ENCODE measurements around the gene PRKAR1A.
"Not testable (repeated sequence)": the region's sequence is repeated elsewhere in the genome, so short reads cannot be mapped to it uniquely, and the experiment has no call there.

The PRKAR1A gene

DNA sequence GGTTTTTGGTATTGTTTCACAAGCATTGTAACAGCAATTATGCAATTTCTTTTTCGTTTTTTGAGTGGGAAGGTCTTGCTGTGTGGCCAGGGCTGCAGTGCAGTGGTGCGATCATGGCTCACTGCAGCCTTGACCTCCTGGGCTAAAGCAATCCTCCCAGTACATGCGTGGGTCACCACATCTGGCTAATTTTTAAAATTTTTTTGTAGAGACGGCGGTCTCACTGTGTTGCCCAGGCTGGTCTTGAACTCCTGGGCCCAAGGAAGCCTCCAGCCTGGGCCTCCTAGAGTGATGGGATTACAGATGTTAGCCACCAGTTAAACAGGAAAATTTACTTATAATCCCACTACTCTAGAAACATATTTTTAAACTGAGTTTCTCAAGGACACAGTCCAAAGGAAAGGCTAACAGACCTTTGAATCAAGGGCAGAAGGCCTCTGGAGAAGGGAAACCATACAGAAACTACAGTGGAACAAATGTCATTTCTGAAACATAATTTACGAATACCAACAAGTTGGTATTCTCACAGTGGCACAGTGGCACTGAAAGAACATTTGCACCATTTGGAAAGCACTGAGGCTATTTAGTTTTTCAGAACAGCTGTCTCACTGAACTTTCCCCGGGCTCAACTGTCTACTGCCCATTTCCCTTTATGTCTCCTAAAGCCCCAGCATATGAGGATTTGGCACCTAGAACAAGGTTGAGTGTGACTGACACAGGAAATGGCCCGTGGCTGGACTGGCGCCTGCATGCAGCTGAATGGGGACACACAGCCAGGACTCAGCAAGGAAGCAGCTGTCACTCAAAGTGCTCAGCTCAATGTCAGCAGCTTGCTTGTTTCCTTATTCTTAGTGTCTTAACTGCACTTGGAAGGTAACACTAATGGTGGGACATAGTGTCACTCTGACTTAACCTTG, 2.8 kb upstream of the PRKAR1A start:
- peak in 2 of 10 donors; percentile 30 to 85 for DNase-seq
- intact Hi-C loops (cut with DNase I): loop anchor here (5.0 to 10.0 kb wide), 2 partner anchors 52 to 725 kb away; partner anchors contain the start of gene WIPI1

DNA sequence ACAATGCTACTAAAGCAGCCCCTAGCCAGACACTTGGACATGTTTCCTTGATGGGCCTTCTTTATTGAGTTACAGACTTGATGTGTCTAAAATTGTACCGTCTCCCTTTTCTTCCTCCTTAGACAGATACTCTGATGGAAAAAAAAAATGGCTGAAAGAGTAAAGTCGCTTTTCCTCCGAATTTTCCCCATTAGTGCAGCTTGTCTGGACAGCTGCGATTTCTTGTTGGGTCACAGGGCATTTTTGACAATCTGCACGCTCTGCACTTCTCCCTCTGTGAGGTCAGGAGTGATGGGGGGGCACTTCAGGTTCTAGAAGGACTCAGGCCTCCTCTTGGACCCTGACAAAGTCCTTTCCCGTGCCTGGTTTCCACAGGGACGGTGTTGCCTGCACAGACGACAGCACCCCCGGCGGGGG, 968 bp upstream of the PRKAR1A start:
- intact Hi-C loops (cut with DNase I): loop anchor here (5.0 to 10.0 kb wide), 2 partner anchors 54 to 724 kb away; partner anchors contain the start of gene WIPI1
- peak in 1 of 10 donors; percentile 38 for DNase-seq

DNA sequence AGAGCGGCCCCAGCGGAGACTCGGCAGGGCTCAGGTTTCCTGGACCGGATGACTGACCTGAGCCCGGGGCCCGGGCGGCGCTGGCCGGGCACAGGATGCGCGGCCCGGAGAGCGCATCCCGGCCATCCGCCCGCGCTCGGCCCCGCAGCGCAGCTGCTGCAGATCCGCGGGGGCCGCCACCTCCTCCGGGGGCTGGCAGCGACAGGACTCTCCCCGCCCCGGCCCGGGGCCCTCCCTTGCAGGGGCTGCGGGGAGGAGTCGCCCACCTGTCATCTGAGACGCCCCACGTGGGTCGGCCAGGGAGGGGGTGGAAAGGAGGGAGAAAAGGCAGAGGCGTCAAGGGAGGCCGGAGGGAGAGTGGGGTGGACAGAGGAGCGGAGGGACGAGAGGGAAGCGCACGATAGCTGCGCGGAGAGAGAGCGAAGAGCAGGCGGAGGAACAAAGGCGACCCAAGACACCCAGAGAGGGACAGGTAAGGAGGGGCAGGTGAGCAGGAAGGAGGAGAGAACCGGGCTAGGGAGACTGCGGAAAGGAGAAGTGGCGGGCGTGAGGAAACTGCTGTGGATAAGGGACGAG, 471 bp upstream of the PRKAR1A start:
- intact Hi-C loops (cut with DNase I): loop anchor here (5.0 to 10.0 kb wide), 2 partner anchors 54 to 723 kb away; partner anchors contain the start of gene WIPI1

DNA sequence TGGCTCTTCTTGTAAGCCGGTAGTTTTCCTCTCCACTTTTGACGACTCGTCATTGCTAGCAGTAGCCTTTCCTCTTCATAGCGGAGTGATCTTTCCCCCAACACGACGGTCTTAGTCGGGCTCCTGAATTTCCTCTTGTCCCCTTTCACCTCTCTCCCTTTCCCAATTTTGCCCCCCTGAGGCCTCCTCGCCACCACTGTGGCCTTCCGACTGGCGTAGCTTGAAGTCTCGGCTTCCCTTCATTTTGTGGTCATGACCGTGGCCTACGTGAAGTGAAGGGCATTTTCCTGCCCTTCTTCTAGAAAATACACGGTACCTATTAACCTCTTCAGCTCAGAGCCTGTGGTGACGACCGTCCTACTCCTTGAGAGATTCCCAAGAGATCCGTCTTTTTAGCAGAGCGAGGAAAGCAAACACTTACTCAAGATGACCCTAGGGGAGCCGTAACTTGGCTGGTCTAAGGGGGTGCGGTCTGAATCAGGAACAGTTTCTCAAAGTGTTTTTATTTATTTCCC, 787 bp downstream of the PRKAR1A start:
- no peak for DNase-seq
- intact Hi-C loops (cut with DNase I): loop anchor here (5.0 to 10.0 kb wide), 2 partner anchors 56 to 722 kb away; partner anchors contain the start of gene WIPI1

More for the DNA sequence above, 471 bp upstream of the PRKAR1A start:
- peak; percentile 80 to 98 (median 85) for DNase-seq

DNA sequence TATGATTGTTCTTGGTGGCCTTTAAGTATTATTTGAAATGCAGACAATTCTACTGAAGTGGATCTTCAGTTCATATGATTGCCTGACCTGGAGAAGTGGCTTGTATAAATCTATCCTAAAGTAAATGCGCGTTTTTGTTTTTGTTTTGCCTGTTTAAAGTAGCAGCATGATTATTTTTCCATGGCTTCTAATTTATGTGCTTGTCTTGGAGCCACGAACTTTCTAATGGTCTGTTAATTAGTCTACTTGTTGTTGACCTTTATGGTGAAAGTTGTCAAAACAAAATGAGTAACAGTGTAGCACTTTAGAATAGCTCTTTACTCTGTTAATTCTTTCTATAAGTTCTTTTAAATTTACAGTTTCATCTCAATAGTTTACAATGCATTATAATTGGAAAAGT, 1.7 kb downstream of the PRKAR1A start:
- intact Hi-C loops (cut with DNase I): loop anchor here (5.0 to 10.0 kb wide), 2 partner anchors 57 to 721 kb away; partner anchors contain the start of gene WIPI1
- DNase-seq: no peak

DNA sequence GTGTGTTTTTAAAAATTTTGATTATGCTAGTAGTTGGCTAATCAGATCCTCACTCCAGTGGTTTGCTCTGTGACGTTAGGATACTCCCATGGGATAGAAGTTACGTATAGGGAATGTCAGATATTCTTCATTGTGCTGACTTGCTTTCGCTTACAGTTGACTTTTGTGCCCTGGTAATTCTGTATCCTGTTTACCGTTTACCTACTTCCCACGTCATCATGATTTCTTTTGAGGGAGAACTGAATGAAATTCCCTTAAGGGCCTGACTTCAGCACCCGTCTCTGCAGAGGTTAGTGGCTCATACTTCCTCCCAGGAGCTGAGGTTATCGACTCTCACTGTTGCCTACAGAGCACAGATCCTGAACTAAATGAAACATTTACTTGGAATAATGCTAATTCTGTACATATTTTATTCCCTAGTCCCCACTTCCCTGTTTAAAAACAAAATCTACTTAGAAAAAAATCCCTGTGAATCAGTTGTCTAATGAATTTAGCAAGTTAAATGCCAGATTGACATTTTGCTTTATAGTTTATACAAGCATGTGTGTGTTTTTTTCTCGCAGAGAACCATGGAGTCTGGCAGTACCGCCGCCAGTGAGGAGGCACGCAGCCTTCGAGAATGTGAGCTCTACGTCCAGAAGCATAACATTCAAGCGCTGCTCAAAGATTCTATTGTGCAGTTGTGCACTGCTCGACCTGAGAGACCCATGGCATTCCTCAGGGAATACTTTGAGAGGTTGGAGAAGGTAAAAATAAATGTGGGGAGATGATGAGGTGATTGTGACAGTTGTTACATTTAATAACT, 2.8 kb downstream of the PRKAR1A start:
- intact Hi-C loops (cut with DNase I): loop anchor here (5.0 to 10.0 kb wide), 2 partner anchors 58 to 720 kb away; partner anchors contain the start of gene WIPI1
- peak in 3 of 10 donors; percentile 30 to 84 (median 36) for DNase-seq

DNA sequence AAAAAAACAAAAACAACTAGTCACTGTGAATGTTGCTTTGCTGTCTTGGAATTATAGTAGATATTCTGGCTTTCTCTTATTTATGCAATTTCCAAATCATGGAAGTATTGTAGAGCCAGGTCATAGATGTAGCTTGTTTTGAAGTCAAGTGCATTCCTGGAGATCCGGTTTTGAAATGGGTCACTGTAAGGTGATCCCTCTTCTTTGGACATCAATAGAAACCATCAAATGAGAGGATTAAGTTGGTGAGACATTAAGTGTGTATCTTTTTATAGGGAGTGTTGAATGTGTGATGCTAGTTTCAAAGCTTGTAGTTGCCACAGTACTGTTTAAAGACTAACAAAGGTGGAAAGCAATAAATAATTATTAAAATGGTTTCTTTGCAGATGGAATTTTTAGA, 4.5 kb downstream of the PRKAR1A start:
- intact Hi-C loops (cut with DNase I): loop anchor here (10.0 kb wide), 1 partner anchor 718 kb away; no protein-coding TSS in a partner anchor
- DNase-seq: no peak

DNA sequence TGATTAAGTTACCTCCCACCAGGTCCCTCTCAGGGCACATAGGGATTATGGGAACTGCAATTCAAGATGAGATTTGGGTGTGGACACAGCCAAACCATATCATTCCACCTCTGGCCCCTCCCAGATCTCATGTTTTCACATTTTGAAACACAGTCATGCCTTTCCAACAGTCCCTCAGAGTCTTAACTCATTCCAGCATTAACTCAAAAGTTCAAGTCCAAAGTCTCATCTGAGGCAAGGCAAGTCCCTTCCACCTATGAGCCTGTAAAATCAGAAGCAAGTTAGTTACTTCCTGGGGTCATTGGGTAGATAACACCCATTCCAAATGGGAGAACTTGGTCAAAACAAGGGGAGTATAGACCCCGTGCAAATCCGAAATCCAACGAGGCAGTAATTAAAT, 5.4 kb downstream of the PRKAR1A start:
- DNase-seq: not testable (repeated sequence)
- intact Hi-C loops (cut with DNase I): loop anchor here (10.0 kb wide), 1 partner anchor 717 kb away; no protein-coding TSS in a partner anchor

DNA sequence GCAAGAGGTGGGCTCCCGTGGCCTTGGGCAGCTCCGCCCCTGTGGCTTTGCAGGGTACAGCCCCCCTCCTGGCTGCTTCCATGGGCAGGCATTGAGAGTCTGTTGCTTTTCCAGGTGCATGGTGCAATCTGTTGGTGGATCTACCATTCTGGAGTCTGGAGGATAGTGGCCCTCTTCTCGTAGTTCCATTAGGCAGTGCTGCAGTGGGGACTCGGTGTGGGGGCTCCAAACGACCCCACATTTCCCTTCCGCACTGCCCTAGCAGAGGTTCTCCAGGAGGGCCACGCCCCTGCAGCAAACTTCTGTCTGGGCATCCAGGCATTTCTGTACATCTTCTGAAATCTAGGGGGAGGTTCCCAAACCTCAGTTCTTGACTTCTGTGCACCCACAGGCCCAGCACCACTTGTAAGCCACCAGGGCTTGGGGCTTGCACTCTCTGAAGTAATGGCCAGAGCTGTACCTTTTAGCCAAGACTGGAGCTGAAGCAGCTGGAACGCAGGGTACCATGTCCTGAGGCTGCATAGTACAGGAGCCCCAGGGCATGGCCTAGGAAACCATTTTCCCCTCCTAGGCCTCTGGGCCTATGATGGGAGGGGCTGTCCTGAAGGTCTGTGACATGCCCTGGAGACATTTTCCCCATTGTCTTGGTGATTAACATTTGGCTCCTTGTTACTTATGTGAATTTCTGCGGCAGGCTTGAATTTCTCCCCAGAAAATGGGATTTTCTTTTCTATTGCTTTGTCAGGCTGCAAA, 6.0 kb downstream of the PRKAR1A start:
- DNase-seq: no peak

DNA sequence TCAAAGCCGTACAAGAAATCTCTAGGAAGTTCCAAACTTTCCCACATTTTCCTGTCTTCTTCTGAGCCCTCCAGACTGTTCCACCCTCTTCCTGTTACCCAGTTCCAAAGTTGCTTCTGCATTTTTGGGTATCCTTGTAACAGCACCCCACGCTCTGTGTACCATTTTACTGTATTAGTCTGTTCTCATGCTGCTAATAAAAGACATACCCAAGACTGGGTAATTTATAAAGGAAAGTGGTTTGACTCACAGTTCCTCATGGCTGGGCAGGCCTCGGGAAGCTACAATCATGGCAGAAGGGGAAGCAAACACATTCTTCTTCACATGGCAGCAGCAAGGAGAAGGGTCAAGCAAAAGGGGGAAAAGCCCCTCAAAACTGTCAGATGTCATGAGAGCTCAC, 6.8 kb downstream of the PRKAR1A start:
- intact Hi-C loops (cut with DNase I): loop anchor here (10.0 kb wide), 1 partner anchor 716 kb away; no protein-coding TSS in a partner anchor
- not testable (repeated sequence) for DNase-seq

More for the DNA sequence above, 6.0 kb downstream of the PRKAR1A start:
- intact Hi-C loops (cut with DNase I): loop anchor here (10.0 kb wide), 1 partner anchor 717 kb away; no protein-coding TSS in a partner anchor

DNA sequence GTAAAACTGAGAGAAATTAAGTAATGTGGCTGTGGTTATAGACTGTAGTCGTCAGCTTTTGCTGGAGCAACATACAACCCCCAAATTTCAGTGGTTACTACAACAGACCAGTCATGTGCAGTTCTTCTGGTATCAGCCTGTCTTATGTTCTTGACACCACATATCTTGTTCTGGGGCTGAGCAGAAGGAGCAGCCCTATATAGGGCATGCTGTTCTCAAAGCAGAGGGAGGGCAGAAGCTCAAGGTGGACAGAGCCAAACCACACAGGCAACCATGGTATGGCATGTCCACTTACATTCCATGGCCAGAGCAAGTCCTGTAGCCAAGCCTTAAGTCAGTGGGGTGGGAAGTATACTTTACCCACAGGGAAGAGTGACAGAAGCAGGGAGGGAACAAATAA, 7.7 kb downstream of the PRKAR1A start:
- intact Hi-C loops (cut with DNase I): loop anchor here (10.0 kb wide), 1 partner anchor 715 kb away; no protein-coding TSS in a partner anchor
- DNase-seq: no peak

DNA sequence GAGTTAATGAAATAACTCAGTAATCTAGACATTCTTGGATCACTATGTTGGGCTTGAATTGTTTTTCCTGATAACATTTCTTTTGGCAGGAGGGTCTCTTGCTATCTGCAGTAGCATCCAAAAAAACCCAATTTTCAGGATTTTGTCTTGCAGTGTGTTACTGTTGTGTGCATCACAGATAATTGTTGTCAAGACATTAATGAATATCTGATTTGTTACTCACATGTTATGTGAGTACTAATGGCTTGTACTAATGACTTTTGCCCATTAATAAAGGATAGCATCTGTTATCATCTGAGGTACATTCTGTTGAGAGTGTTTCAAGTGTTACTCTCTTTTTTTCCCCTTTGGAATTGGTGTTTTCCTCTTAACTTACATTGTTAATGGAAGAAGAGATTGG, 10.0 kb downstream of the PRKAR1A start:
- no peak for DNase-seq

DNA sequence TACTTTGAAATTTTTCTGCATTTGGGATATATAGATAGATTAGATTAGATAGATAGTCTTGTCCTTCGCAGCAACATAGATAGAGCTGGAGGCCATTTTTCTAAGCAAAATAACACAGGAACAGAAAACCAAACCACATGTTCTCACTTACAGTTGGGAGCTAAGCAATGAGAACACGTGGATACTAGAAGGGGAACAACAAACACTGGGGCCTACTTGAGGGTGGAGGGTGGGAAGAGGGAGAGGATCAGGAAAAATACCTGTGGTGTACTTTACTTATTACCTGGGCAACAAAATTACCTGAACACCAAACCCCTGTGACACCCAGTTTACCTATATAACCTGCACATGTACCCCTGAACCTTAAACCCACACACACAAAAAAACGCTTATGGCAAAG, 14.3 kb downstream of the PRKAR1A start:
- DNase-seq: no peak
- intact Hi-C loops (cut with DNase I): no loop called here

More for the DNA sequence above, 10.0 kb downstream of the PRKAR1A start:
- intact Hi-C loops (cut with DNase I): no loop called here

DNA sequence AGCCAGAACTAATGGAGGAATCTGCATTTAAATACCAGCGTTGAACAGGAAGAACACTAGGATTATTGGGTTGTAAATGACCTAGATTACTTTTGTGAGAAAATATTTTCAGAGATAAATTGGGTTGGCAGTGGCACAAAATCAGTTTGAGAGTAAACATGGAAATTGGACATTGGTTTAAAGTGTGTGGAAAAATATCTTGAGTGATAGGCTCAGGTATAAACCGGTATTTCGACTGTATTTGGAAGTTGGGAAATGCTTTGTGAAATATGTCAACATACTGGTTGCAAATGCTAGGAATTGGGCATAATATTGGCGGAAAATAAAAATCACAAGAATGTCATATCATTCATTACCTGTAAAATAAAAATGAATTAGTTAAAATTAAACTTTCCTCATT, 15.1 kb downstream of the PRKAR1A start:
- DNase-seq: no peak
- intact Hi-C loops (cut with DNase I): no loop called here

DNA sequence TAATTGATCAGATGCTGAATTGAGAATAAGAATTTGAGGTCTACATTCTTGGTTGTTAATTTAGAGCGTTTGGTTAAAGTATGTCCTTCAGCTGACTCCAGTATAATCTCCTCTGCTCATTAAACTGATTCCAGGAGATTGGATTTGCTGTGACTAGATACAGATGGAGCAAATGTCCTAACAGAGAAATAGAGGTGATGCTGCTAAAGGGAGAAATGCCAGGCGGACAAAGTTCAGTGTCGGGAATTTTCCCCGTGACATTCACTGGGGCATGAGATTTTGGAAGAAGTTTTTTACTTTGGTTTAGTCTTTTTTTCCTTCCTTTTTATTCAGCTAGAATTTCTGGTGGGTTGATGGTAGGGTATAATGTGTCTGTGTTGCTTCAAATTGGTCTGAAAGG, 19.0 kb downstream of the PRKAR1A start:
- DNase-seq: no peak
- intact Hi-C loops (cut with DNase I): loop anchor here (5.0 kb wide), 2 partner anchors 81 to 231 kb away; no protein-coding TSS in a partner anchor

DNA sequence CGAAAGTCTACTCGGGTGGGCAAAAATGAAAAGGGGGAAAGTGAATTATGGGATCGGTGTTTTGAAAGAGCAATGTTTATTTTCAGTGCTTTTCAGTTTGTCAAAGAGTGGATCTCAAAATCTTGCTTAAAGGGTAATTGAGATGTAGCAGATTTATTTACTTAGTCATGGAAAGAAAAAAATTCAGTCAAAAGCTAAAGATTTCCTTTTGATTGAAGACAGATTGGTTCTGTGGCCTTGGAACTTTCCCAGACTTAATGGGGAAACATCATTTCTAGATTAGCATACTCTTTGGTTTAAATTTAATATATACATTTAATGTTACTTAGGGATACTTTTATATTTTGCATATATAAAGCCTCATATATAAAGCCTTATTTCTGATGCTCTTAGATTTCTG, 20.6 kb downstream of the PRKAR1A start:
- intact Hi-C loops (cut with DNase I): loop anchor here (5.0 kb wide), 2 partner anchors 79 to 229 kb away; no protein-coding TSS in a partner anchor
- no peak for DNase-seq

DNA sequence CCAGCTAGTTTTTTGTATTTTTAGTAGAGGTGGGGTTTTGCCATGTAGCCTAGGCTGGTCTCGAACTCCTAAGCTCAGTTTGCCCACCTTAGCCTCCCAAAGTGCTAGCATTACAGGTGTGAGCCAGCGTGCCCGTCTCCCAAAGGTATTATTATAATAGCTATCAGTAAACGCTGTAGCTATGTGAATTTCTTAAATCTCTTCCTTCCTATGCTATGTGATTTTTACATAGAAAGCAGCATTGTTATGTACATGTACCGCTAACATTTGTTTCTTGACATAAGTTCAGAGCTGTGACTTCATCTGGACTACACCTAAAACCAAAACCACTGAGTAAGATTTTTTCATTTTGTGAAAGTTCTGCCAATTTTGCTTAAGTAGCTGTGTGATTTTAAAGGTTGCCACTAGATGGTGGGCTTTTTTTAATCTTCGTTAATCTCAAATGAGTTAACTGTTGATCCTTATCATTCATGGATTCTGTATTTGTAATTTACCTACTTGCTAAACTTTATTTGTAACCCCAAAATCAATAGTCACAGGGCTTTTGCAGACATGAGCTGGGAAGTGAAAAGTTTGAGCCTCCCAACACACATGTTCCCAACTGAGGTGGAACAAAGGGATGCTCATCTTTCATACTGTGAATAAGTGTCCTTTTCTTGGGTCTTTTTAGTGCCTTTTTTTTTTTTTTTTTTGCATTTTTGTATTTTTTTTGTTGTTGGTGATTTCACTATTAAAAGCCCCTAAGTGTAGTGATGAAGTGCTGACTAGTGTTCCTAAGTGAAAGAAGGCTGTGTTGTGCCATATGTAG, 21.9 kb downstream of the PRKAR1A start:
- intact Hi-C loops (cut with DNase I): loop anchor here (5.0 kb wide), 2 partner anchors 78 to 228 kb away; no protein-coding TSS in a partner anchor
- DNase-seq: no peak

DNA sequence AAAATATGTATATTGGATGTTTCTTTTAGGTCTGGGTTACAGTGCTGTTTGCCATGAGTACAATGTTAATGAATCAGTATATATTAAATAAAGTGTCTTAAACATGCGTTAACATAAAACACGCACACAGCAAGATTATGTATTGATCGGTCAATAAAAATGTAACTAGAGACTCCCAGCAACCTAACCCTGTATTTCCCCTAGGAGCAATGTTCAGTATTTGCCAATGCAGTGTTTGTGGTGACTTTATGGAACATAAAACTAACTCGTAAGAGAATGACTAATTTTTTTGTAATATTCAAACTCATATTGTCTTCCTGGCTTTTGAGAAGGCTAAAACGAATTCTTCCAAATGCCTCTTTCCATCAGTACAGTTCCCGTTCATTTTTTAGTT, 22.5 kb downstream of the PRKAR1A start:
- intact Hi-C loops (cut with DNase I): loop anchor here (5.0 kb wide), 2 partner anchors 78 to 228 kb away; no protein-coding TSS in a partner anchor
- no peak for DNase-seq

Measured in posterior cingulate gyrus (tissue), 11 donors.